GM12878 (cell line): ENCODE results near the gene PTGDR2.

ENCODE experiments used
- CTCF ChIP-seq, 3 experiments: IDR thresholded peaks in 2 of 3; conservative IDR thresholded peaks in 1 of 3; 2 replicates each; pipeline ENCODE4 v1.5.1; 2011; ENCODE audit warnings: low read depth in 3 of 3, low read length in 3 of 3, mild to moderate bottlenecking in 3 of 3, control low read depth in 2 of 3, moderate library complexity in 2 of 3, inconsistent platforms in 1 of 3, mixed read lengths in 1 of 3; ENCODE audit not compliant: control insufficient read depth in 2 of 3, insufficient read depth in 1 of 3; ENCODE audit errors: extremely low read depth in 1 of 3
- EP300 ChIP-seq, 2 experiments: fragments of 150-350 bp in 1 of 2; IDR thresholded peaks; 2 replicates each; pipeline ENCODE4 v1.6.1; 2011 to 2012; ENCODE audit warnings: low read depth in 2 of 2, low read length in 2 of 2, borderline replicate concordance in 1 of 2, improper control_type of control experiment in 1 of 2, inconsistent platforms in 1 of 2; ENCODE audit not compliant: control insufficient read depth in 1 of 2
- ZNF274 ChIP-seq: IDR thresholded peaks from one replicate; pipeline ENCODE4 v1.8.0; 2011; ENCODE audit not compliant: insufficient read length, insufficient read depth

GRCh38 chr11:60891103-60891741 is 35.5 kb upstream of the PTGDR2 start:
- TF ChIP-seq EP300 (IDR thresholded peaks at IDR 0.05; ENCODE audit: borderline replicate concordance in 1 of 2, control insufficient read depth in 1 of 2, low read depth in 2 of 2, low read length in 2 of 2) (no peak), ZNF274 (no peak), CTCF (IDR thresholded peaks at IDR 0.05 in 2 of 3, conservative IDR thresholded peaks at IDR 0.05 in 1 of 3; ENCODE audit: control insufficient read depth in 2 of 3, extremely low read depth in 1 of 3, insufficient read depth in 1 of 3, low read depth in 3 of 3, low read length in 3 of 3) (no peak)
